Kidney (tissue), 22 donors: ENCODE results near the gene HHLA2. TPM values are rescaled to one million over a fixed set of nuclear protein-coding genes. Genes with fewer than 3 reads are reported as not detected.

Source experiments
- DNase-seq, 5 donors: peaks; one replicate each; pipeline ENCODE4 v3.0.0-alpha.2; 2013 to 2020
- FAIRE-seq: peaks from 2 replicates; lab custom pipeline; 2012; peaks lifted over from hg19 to GRCh38; lab: Jason Lieb, UNC
- H3K27ac ChIP-seq, 2 donors: one replicate each; pipeline ENCODE4 v1.7.0; 2013; ENCODE audit warnings: low read depth in 2 of 2, low read length in 2 of 2, inconsistent platforms in 1 of 2
- H3K27me3 ChIP-seq: one replicate; pipeline ENCODE4 v1.7.1; 2013; ENCODE audit warnings: low read length, inconsistent platforms; ENCODE audit not compliant: control insufficient read depth, insufficient read depth
- H3K36me3 ChIP-seq, 3 donors: one replicate each; pipeline versions ENCODE4 v1.7.0 to v1.7.1; 2013; ENCODE audit warnings: low read length in 3 of 3, control low read depth in 1 of 3, inconsistent platforms in 1 of 3; ENCODE audit not compliant: insufficient read depth in 3 of 3, control insufficient read depth in 2 of 3
- H3K4me1 ChIP-seq, 3 donors: one replicate each; pipeline versions ENCODE4 v1.7.0 to v1.7.1; 2013; ENCODE audit warnings: low read length in 3 of 3, inconsistent platforms in 1 of 3, low read depth in 1 of 3; ENCODE audit not compliant: control insufficient read depth in 2 of 3, insufficient read depth in 2 of 3
- H3K4me3 ChIP-seq, 3 donors: one replicate each; pipeline versions ENCODE4 v1.7.0 to v1.8.1; 2013; ENCODE audit warnings: low read length in 3 of 3, control low read depth in 1 of 3, inconsistent platforms in 1 of 3
- H3K9ac ChIP-seq, 3 donors: one replicate each; pipeline versions ENCODE4 v1.7.0 to v1.7.1; 2013; ENCODE audit warnings: low read length in 3 of 3, control low read depth in 1 of 3, inconsistent platforms in 1 of 3
- H3K9me3 ChIP-seq, 3 donors: one replicate each; pipeline versions ENCODE4 v1.7.0 to v1.7.1; 2013; ENCODE audit warnings: low read length in 3 of 3, control low read depth in 1 of 3, inconsistent platforms in 1 of 3; ENCODE audit not compliant: control insufficient read depth in 2 of 3, insufficient read depth in 1 of 3
- CTCF ChIP-seq: IDR thresholded peaks from 3 replicates; pipeline ENCODE4 v1.5.1; 2012; ENCODE audit warnings: mild to moderate bottlenecking, moderate library complexity, borderline replicate concordance; ENCODE audit not compliant: insufficient read depth; ENCODE audit errors: extremely low read depth
- intact Hi-C: fragments of 100-400 bp; cut with DNase I; formaldehyde crosslinking; loops from one replicate; pipeline ENCODE4 v1.11.1; 2022
- long read RNA-seq, 10 donors: library from polyadenylated mRNA in 1 of 10; unstranded in 1 of 10; transcript quantifications; one replicate each; pipeline ENCODE4 v2.0.0 and lab custom pipeline, GENCODE V29; 2021 to 2026
- polyA plus RNA-seq: library from polyadenylated mRNA; stranded (reverse); fragments of 350-450 nt; fragmentation: Illumina TruSeq; extraction: RNeasy Lipid Tissue Mini Kit (QIAGEN cat#74804); gene quantifications from one replicate; pipeline ENCODE4 v1.2.3, GENCODE V29; 2014; ENCODE audit warnings: low read depth, low replicate concordance; ENCODE audit not compliant: insufficient read depth
- total RNA-seq: library from RNA; stranded (reverse); fragmentation: NEBNext Ultra II Directional; extraction: Animal tissue kit (Norgen Biotek cat#: 25700); gene quantifications from one replicate; pipeline ENCODE4 v1.2.1, GENCODE V29; 2021
- donor health status: control.
- donor health status: control.
- donor health status: control.
- donor health status: control.
- donor health status: control.
- donor health status: DM: yes; HTN: yes; CAD: no.
- donor health status: Normal renal cell carcinoma (clear cell type).

The HHLA2 gene, protein sequence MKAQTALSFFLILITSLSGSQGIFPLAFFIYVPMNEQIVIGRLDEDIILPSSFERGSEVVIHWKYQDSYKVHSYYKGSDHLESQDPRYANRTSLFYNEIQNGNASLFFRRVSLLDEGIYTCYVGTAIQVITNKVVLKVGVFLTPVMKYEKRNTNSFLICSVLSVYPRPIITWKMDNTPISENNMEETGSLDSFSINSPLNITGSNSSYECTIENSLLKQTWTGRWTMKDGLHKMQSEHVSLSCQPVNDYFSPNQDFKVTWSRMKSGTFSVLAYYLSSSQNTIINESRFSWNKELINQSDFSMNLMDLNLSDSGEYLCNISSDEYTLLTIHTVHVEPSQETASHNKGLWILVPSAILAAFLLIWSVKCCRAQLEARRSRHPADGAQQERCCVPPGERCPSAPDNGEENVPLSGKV
- total RNA-seq (5.1 TPM), polyA plus RNA-seq (18.8 TPM)
- long read RNA-seq, donor 1 = 0 reads
- long read RNA-seq, donor 2 = 0 reads
- long read RNA-seq, donor 3 = 0 reads
- long read RNA-seq, donor 4, partial matches to known transcripts = 0 of 1 reads
- long read RNA-seq, donor 4, other reads (novel, unspliced or antisense) = 0 of 1 reads
- long read RNA-seq, donor 5 = 0 reads
- long read RNA-seq, donor 6 = 0 reads
- long read RNA-seq, donor 7 = 0 reads
- long read RNA-seq, donor 8 = 0 reads
- long read RNA-seq, donor 9 = 0 reads
- long read RNA-seq, donor 10, partial matches to known transcripts = 0 of 2 reads
- long read RNA-seq, donor 10, other reads (novel, unspliced or antisense) = 0 of 2 reads

GRCh38 chr3:108296239-108296638, at the start of gene HHLA2:
HHLA2 (plus strand) TSS chr3:108296548; CDS start chr3:108351814, 55,266 bp downstream.
- no peaks in the 10 kb centered on the region for H3K27me3 ChIP-seq
- H3K9ac ChIP-seq = no peak within 1 kb of the TSS
- TF ChIP-seq CTCF = no peak
- FAIRE-seq = peak; percentile 11
- intact Hi-C loops = no loop called here
- no peaks in the 10 kb centered on the region for H3K36me3 ChIP-seq
- peaks cover 0 to 28% (median 10%) of the 10 kb centered on the region in 3 donors for H3K4me1 ChIP-seq
- no peaks in the 10 kb centered on the region for H3K9me3 ChIP-seq
- no peak for DNase-seq
- H3K4me3 ChIP-seq = peak within 1 kb of the TSS in 2 of 3 donors; percentile 1 to 22
- H3K27ac ChIP-seq = peak within 1 kb of the TSS; percentile 45 to 51

GRCh38 chr3:108250626-108251025, 45.7 kb upstream of the HHLA2 start:
- Histone ChIP-seq H3K27ac (no peak overlapping the region), H3K4me3 (no peak overlapping the region), H3K27me3 (no peaks in the 10 kb centered on the region), H3K36me3 (no peaks in the 10 kb centered on the region), H3K4me1 (no peaks in the 10 kb centered on the region), H3K9ac (no peak overlapping the region), H3K9me3 (no peaks in the 10 kb centered on the region)
- intact Hi-C loops = no loop called here
- FAIRE-seq = no peak
- no peak for TF ChIP-seq CTCF
- no peak for DNase-seq

DNA sequence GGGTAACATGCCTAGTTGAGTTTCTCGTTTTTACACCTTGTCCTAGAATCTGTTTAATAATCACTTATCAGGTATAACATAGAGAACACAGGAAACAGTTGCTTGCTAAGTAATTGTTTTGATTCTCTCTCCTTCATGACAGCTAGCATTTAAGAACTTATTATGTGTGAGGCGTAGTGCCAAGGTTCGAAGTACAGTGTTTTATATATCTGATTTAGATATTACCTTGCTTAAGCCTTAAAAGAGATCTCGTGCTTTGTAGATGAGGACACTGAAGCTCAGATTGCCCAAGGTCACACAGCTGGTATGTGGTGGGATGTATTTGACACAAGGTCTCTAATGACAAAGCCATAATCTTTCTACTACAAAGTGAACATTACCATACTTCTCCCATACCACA, 45.1 kb upstream of the HHLA2 start:
- intact Hi-C loops = no loop called here
- Histone ChIP-seq H3K36me3 (no peaks in the 10 kb centered on the region), H3K9me3 (no peaks in the 10 kb centered on the region), H3K27me3 (no peaks in the 10 kb centered on the region), H3K4me1 (no peaks in the 10 kb centered on the region), H3K27ac (no peak overlapping the region), H3K9ac (no peak overlapping the region), H3K4me3 (no peak overlapping the region)
- no peak for FAIRE-seq
- DNase-seq = no peak
- no peak for TF ChIP-seq CTCF
